SK-N-SH treated with all-trans-retinoic acid at 6 μM for 48 hours (cell line): ENCODE results near the gene ZBTB9.

Experiments used
- ARNTL ChIP-seq: fragments of 450-650 bp; formaldehyde crosslinking; IDR thresholded peaks from 2 replicates; pipeline ENCODE4 v1.5.0; 2020; ENCODE audit warnings: low read depth, mild to moderate bottlenecking, moderate library complexity, borderline replicate concordance
- BACH2 ChIP-seq: fragments of 250-450 bp; sonication (Bioruptor Pico); IDR thresholded peaks from 2 replicates; pipeline ENCODE4 v1.9.0; 2021; ENCODE audit warnings: mild to moderate bottlenecking, borderline replicate concordance
- GLIS3 ChIP-seq: fragments of 250-450 bp; sonication (Bioruptor Pico); IDR thresholded peaks from 2 replicates; pipeline ENCODE4 v1.5.0; 2020; ENCODE audit warnings: mild to moderate bottlenecking, moderate library complexity
- ISL1 ChIP-seq: fragments of 250-450 bp; sonication (Bioruptor Pico); IDR thresholded peaks from 2 replicates; pipeline ENCODE4 v2.1.2; 2022; ENCODE audit warnings: mild to moderate bottlenecking, moderate library complexity
- PATZ1 ChIP-seq: fragments of 250-450 bp; sonication (Bioruptor Pico); IDR thresholded peaks from 2 replicates; pipeline ENCODE4 v1.8.0; 2020; ENCODE audit warnings: mild to moderate bottlenecking, moderate library complexity, borderline replicate concordance
- POU6F1 ChIP-seq: fragments of 250-450 bp; sonication (Bioruptor Pico); IDR thresholded peaks from 2 replicates; pipeline ENCODE4 v1.8.0; 2021; ENCODE audit warnings: low read depth, mild to moderate bottlenecking, moderate library complexity, borderline replicate concordance
- PPARA ChIP-seq: fragments of 250-450 bp; sonication (Bioruptor Pico); IDR thresholded peaks from 2 replicates; pipeline ENCODE4 v1.5.0; 2020; ENCODE audit warnings: mild to moderate bottlenecking, borderline replicate concordance
- RARB ChIP-seq: fragments of 250-450 bp; sonication (Bioruptor Pico); IDR thresholded peaks from 2 replicates; pipeline ENCODE4 v1.8.0; 2021; ENCODE audit warnings: mild to moderate bottlenecking, moderate library complexity
- ZFP30 ChIP-seq: fragments of 450-650 bp; formaldehyde crosslinking; IDR thresholded peaks from 2 replicates; pipeline ENCODE4 v1.5.0; 2022; ENCODE audit warnings: mild to moderate bottlenecking, moderate library complexity
- ZNF70 ChIP-seq: fragments of 450-650 bp; formaldehyde crosslinking; IDR thresholded peaks from 2 replicates; pipeline ENCODE4 v1.5.0; 2020; ENCODE audit warnings: mild to moderate bottlenecking, moderate library complexity

GRCh38 chr6:33450434-33450833 lies 3.9 kb upstream of the ZBTB9 start:
- TF ChIP-seq PPARA, result no peak
- TF ChIP-seq BACH2, result no peak
- no peak for TF ChIP-seq GLIS3
- TF ChIP-seq RARB (CRISPR knock-in tag), result no peak
- TF ChIP-seq ISL1 (CRISPR knock-in tag), result no peak
- TF ChIP-seq ARNTL, result no peak
- TF ChIP-seq POU6F1 (CRISPR knock-in tag), result no peak
- TF ChIP-seq PATZ1 (CRISPR knock-in tag), result no peak
- no peak for TF ChIP-seq ZFP30
- TF ChIP-seq ZNF70 (CRISPR knock-in tag), result no peak
